Keratinocyte (primary cell): ENCODE measurements around the gene RAB3B. TPM values are rescaled to one million over a fixed set of nuclear protein-coding genes. Genes with fewer than 3 reads are reported as not detected.
A peak's percentile ranks its signal among the peaks of the same experiment; 100 is the strongest.

Source experiments
- DNase-seq: peaks from one replicate; pipeline ENCODE4 v3.0.0-alpha.2; 2011; ENCODE audit warnings: low read depth, missing footprints, low spot score
- FAIRE-seq: peaks from 2 replicates; lab custom pipeline; 2011; peaks lifted over from hg19 to GRCh38; lab: Jason Lieb, UNC
- H2AFZ ChIP-seq: 2 replicates; pipeline ENCODE4 v1.6.0; 2012; ENCODE audit warnings: low read length, control low read depth, inconsistent platforms; ENCODE audit not compliant: control insufficient read depth
- H3K27ac ChIP-seq: 2 replicates; pipeline ENCODE4 v1.5.1; 2011; ENCODE audit warnings: low read length; ENCODE audit not compliant: control insufficient read depth, insufficient read depth
- H3K27me3 ChIP-seq: 3 replicates; pipeline ENCODE4 v1.6.0; 2011; ENCODE audit warnings: low read length; ENCODE audit not compliant: control insufficient read depth, insufficient read depth; ENCODE audit errors: extremely low read depth
- H3K36me3 ChIP-seq, 2 experiments: 2 replicates in 1 of 2; 3 replicates in 1 of 2; pipeline ENCODE4 v1.5.1; 2011; ENCODE audit warnings: low read length in 2 of 2, mild to moderate bottlenecking in 1 of 2; ENCODE audit not compliant: control insufficient read depth in 2 of 2, insufficient read depth in 2 of 2; ENCODE audit errors: extremely low read depth in 1 of 2
- H3K4me1 ChIP-seq: 3 replicates; pipeline ENCODE4 v1.5.1; 2011; ENCODE audit warnings: low read length; ENCODE audit not compliant: control insufficient read depth, insufficient read depth; ENCODE audit errors: extremely low read depth
- H3K4me2 ChIP-seq: 3 replicates; pipeline ENCODE4 v1.6.0; 2011; ENCODE audit warnings: low read depth, low read length; ENCODE audit not compliant: control insufficient read depth, insufficient read depth; ENCODE audit errors: extremely low read depth
- H3K4me3 ChIP-seq, 3 experiments: fragments of 200-600 bp in 1 of 3; sonication (generic) in 1 of 3; 2 replicates in 2 of 3; 3 replicates in 1 of 3; pipeline ENCODE4 v1.5.1; 2011 to 2016; ENCODE audit warnings: low read length in 3 of 3, mild to moderate bottlenecking in 3 of 3, control low read depth in 2 of 3, inconsistent platforms in 1 of 3, low read depth in 1 of 3, mixed read lengths in 1 of 3, mixed run types in 1 of 3, moderate library complexity in 1 of 3; ENCODE audit not compliant: control insufficient read depth in 2 of 3, insufficient read depth in 2 of 3; ENCODE audit errors: extremely low read depth in 1 of 3
- H3K79me2 ChIP-seq: 2 replicates; pipeline ENCODE4 v1.6.0; 2012; ENCODE audit warnings: low read length; ENCODE audit not compliant: control insufficient read depth, insufficient read depth
- H3K9ac ChIP-seq: 3 replicates; pipeline ENCODE4 v1.6.0; 2011; ENCODE audit warnings: low read length; ENCODE audit not compliant: control insufficient read depth, insufficient read depth; ENCODE audit errors: extremely low read depth
- H3K9me1 ChIP-seq: 3 replicates; pipeline ENCODE4 v1.6.0; 2011; ENCODE audit warnings: low read length; ENCODE audit not compliant: control insufficient read depth, insufficient read depth; ENCODE audit errors: extremely low read depth
- H3K9me3 ChIP-seq: 2 replicates; pipeline ENCODE4 v1.5.1; 2012; ENCODE audit warnings: low read depth, low read length; ENCODE audit not compliant: control insufficient read depth
- H4K20me1 ChIP-seq: 3 replicates; pipeline ENCODE4 v1.6.0; 2011; ENCODE audit warnings: low read length; ENCODE audit not compliant: control insufficient read depth, insufficient read depth; ENCODE audit errors: extremely low read depth
- EZH2 ChIP-seq: IDR thresholded peaks from one replicate; pipeline ENCODE4 v1.6.1; 2012; ENCODE audit warnings: inconsistent platforms, mild to moderate bottlenecking, low read length, moderate library complexity
- dilution Hi-C: fragments of 300-500 bp; cut with MboI; formaldehyde crosslinking; loops from one replicate; pipeline ENCODE4 v1.7.0; 2020; ENCODE audit warnings: low sequenced_read_pairs; ENCODE audit not compliant: extremely low pct_ligation_motif_present
- polyA plus RNA-seq, 5 experiments: library from polyadenylated mRNA; depleted of rRNA in 3 of 5; stranded (reverse) in 3 of 5; stranded (forward) in 1 of 5; unstranded in 1 of 5; fragments of >200 nt; gene quantifications; 1 replicate in 1 of 5; 2 replicates in 3 of 5; 3 replicates in 1 of 5; pipeline versions ENCODE4 v1.2.1 to v1.2.3, GENCODE V29; 2011 to 2012; ENCODE audit warnings: missing spikeins in 2 of 5, low read depth in 1 of 5, low replicate concordance in 1 of 5
- TF ChIP-seq, protein P1 (sequence below), 3 experiments: IDR thresholded peaks in 1 of 3; conservative IDR thresholded peaks in 1 of 3; optimal IDR thresholded peaks in 1 of 3; 2 replicates in 2 of 3; 3 replicates in 1 of 3; pipeline versions ENCODE3 to v1.5.1; 2011; ENCODE audit warnings: low read length in 3 of 3, mild to moderate bottlenecking in 3 of 3, moderate library complexity in 2 of 3, control low read depth in 1 of 3, inconsistent platforms in 1 of 3; ENCODE audit not compliant: insufficient read depth in 2 of 3; ENCODE audit errors: extremely low read depth in 1 of 3

Gene RAB3B
- polyA plus RNA-seq, 1 donor (not counting 4 experiments of a cell fraction or from before 2014, with no cell fraction given): 2.6 TPM

DNA sequence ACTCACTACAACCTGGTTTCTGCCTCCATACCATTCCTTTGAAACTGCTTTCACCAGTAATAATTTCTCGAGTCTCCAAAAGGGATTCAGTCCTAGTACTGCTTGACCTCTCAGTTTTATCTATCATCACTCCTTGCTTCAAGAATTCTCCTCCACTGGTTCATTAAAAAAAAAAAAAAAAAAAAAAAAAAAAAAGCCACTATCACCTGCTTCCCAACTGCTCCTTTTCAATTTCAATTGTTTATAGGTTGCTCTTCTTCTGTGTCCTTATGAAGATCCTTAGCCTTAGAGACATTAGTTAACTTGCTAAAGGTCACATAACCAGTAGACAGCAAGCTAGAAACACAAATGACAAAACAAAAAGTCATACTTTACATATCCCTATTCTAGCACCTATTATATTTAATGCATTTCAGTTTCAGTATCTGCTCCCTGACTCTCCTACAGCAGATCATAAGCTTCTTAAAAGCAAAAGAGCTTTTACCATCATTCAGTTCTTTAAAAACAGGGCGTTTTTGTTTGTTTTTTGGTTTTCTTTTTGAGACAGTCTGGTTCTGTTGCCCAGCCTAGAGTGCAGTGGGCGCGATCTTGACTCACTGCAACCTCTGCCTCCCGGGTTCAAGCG is 119.0 kb downstream of the RAB3B start:
- no peak for TF ChIP-seq EZH2
- TF ChIP-seq, protein P1, sequence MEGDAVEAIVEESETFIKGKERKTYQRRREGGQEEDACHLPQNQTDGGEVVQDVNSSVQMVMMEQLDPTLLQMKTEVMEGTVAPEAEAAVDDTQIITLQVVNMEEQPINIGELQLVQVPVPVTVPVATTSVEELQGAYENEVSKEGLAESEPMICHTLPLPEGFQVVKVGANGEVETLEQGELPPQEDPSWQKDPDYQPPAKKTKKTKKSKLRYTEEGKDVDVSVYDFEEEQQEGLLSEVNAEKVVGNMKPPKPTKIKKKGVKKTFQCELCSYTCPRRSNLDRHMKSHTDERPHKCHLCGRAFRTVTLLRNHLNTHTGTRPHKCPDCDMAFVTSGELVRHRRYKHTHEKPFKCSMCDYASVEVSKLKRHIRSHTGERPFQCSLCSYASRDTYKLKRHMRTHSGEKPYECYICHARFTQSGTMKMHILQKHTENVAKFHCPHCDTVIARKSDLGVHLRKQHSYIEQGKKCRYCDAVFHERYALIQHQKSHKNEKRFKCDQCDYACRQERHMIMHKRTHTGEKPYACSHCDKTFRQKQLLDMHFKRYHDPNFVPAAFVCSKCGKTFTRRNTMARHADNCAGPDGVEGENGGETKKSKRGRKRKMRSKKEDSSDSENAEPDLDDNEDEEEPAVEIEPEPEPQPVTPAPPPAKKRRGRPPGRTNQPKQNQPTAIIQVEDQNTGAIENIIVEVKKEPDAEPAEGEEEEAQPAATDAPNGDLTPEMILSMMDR (optimal IDR thresholded peaks at IDR 0.05 in 1 of 3, IDR thresholded peaks at IDR 0.05 in 1 of 3, conservative IDR thresholded peaks at IDR 0.05 in 1 of 3; ENCODE audit: extremely low read depth in 1 of 3, insufficient read depth in 2 of 3, low read length in 3 of 3): no peak
- Histone ChIP-seq H4K20me1 (peaks cover 3% of the 10 kb centered on the region), H3K9ac (no peak overlapping the region), H3K4me1 (peaks cover 14% of the 10 kb centered on the region), H3K9me1 (no peaks in the 10 kb centered on the region), H3K9me3 (no peaks in the 10 kb centered on the region), H2AFZ (no peak overlapping the region), H3K27me3 (no peaks in the 10 kb centered on the region), H3K27ac (no peak overlapping the region), H3K36me3 (peaks cover 2 to 4% of the 10 kb centered on the region in 2 experiments), H3K4me2 (peak overlapping the region; percentile 27), H3K4me3 (no peak overlapping the region), H3K79me2 (peaks cover 98% of the 10 kb centered on the region)
- no peak for FAIRE-seq
- dilution Hi-C loops: no loop called here
- no peak for DNase-seq

DNA sequence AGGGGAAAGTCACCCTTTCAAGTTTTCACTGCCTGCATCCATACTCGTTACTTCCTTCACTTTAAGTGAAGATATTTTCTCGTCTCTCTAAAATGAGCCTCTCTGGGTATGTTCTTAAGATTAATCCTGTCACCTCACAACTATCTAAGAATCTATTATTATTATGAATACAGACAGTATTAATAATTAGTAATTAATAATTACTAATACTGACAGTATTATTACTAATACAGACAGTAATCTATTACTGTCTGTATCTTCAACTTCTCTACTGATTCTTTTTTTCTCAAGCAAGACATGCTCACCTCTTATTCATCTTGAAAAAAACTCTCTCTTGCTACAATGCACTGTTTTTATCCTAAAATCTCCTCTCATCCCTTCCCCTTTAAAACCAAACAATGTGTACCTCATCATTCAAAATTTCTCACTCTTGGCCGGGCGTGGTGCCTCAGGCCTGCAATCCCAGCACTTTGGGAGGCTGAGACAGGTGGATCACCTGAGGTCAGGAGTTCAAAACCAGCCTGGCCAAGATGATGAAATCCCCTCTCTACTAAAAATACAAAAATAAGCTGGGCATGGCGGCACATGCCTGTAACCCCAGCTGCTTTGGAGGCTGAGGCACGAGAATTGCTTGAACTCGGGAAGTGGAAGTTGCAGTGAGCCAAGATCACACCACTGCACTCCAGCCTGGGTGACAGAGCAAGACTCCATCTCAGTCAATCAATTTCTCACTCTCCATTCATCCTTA is 119.7 kb downstream of the RAB3B start:
- Histone ChIP-seq H2AFZ (no peak overlapping the region), H3K9ac (no peak overlapping the region), H3K9me1 (no peaks in the 10 kb centered on the region), H3K4me2 (peak overlapping the region; percentile 27), H3K36me3 (peaks cover 2 to 4% of the 10 kb centered on the region in 2 experiments), H3K4me1 (peaks cover 8% of the 10 kb centered on the region), H3K9me3 (no peaks in the 10 kb centered on the region), H3K79me2 (peaks cover 98% of the 10 kb centered on the region), H3K27ac (no peak overlapping the region), H3K27me3 (no peaks in the 10 kb centered on the region), H4K20me1 (peaks cover 3% of the 10 kb centered on the region), H3K4me3 (no peak overlapping the region)
- dilution Hi-C loops: no loop called here
- DNase-seq (no peak), FAIRE-seq (no peak)
- TF ChIP-seq, protein P1 (optimal IDR thresholded peaks at IDR 0.05 in 1 of 3, IDR thresholded peaks at IDR 0.05 in 1 of 3, conservative IDR thresholded peaks at IDR 0.05 in 1 of 3; ENCODE audit: extremely low read depth in 1 of 3, insufficient read depth in 2 of 3, low read length in 3 of 3): no peak
- TF ChIP-seq EZH2: no peak
